ENCODE data around the gene ADGRL2.

The ADGRL2 gene

DNA sequence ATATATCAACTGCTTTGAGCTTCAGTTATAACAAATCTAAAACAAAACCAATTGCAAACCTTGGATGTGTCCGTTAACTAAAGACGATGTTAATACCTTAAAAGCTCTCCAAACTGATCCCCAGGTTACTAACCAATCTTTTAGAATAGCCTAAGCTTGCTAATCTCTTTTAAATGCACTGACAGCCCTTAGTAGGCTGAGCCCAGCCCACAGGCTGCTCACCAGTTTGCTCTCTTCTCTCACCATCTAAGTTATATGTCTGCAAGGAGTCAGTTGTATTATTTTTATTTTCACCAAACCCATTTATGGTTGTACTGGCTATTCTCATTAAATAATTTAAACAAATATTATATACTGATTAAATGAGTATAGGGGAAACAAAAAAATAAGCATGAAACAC, 199.5 kb downstream of the ADGRL2 start:
- DNase-seq: no peak

DNA sequence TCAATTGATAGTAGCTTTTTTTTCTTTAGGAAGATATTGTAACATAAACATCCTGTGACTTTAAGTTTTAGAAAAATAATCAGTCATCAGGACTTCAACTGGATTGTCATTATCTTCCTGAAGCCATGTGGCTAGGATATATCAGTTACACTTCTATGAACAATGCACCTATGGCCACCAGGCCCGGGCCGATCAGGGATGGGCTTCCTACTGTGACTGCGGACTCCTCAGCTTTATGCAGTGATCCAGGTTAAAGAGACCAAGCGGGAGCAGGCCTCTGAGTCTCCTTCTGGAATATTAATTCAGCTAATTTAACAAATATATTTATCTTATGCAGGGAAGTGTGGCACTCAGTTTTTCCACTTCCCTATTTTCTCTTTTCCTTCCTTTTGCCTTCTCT, 200.6 kb downstream of the ADGRL2 start:
- no peak for DNase-seq

DNA sequence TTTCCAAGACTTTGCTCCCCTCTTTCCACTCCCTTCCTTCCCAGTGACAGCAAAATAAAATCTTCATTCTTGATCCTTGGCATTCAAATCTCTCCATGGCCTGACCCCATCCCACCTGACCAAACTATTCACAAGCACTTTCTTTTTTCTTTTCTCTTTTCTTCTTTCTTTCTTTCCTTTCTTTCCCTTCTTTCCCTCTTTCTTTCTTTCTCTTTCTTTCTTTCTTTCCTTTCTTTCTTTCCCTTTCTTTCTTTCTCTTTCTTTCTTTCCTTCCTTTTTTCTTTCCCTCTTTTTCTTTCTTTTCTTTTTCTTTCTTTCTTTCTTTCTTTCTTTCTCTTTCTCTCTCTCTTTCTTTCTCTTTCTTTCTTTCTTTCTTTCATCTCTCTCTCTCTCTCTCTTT, 207.1 kb downstream of the ADGRL2 start:
- DNase-seq: no peak

DNA sequence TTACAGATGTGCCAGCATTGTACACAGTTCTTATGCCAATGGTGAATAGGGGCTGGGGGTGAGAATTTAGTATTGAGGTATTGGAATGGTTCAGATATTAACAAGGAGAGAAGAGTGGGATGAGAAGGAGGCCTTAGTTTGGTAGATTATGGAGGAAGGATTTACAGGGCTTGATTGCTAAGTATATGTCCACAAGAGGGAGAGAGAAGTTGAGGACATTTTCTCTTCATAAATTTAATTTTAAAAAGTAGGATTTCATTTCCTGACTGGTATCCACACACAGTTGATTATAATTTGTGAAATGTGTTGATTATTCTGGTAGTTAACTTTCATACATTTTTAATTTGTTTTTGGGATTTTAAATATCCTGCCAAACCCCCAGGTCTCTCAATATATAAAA, 213.0 kb downstream of the ADGRL2 start:
- no peak for DNase-seq

DNA sequence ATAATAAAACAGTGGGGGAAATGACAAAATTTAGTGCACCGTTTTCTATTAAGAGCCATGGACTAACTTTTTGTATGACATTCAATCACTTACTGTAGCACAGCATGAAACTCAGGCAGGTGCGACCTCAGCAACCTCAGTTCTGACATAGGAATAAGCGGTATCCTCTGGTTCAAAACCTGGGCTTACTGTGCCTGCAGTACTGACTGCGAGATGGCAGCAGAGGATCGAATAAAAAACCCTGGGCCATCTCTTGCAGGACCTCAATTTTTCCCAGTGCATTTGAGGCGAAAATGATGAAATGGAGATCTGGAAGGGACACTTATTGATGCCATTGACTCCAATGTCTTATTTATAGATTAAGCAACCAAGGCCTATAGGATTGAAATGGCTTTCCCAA, 214.7 kb downstream of the ADGRL2 start:
- DNase-seq: no peak

DNA sequence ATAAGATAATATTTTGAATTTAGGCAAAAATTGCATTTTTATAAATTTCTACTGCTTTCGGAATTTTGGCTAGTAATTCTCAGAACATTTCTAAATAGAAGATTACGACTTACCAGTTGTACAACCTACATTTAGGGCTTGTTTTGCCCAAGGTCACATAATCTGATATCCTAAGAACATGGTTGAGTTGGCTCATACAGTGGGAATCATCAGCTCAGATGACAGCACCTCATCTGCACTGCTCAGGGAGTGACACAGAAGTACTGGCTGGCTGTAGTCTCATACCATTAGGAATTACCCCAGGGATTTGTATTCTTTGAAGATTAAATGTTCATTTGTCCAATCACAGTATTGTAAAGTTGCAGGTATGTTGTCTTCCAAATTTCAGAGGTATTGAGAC, 217.6 kb downstream of the ADGRL2 start:
- no peak for DNase-seq

DNA sequence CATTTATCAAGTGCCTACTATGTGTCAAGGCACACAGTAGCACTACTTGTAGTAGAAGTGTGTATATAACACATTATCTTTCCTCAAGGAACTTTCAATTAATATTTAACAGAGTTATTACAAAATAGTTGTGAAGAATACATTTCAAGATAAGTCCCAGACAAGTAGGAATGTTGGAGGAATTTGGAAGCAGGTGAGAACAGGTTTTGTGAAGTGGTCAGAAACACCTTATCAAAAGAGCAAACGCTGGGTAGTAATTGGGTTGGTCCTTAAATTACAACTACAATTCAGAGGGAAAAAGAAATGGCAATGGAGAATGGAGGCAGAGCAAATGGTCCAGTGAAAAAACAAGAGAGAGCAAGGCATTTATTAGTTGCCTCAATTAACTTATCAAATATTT, 218.8 kb downstream of the ADGRL2 start:
- no peak for DNase-seq

DNA sequence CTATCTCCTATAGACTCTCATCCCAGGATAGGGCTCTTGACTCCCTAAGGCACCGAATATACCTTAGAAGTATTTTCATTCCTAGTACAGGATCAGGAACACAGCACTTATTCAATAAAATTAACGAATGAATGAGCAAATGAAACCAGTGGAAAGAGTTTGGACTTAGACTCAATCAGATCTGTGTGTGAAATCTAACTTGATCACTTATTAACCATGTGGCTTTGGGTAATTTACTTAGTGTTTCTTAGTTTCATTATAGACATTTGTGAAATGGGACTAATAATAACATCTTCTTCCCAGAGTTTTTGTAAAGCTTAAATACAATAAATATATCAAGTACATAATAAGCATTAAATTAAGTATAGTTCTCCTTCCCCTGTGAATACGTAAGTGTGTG, 230.1 kb downstream of the ADGRL2 start:
- no peak for DNase-seq

DNA sequence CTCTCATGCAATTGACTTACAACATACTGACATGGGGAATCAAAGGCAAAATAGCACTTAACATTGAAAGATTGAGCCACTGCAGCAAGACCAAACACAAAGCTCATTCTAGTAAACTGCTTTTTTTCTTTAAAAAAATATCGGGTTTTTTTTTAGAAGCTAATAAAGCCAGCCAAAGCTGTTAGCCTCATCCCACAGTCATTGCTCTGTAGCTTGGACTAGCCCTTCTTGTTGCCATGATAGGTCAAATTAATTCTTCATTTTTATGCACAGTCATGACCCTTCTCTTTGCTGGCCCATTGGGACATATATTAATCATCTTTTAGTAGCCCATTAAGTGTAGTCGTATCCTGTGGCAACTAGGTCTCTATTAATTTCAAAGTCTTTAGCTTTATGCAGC, 231.3 kb downstream of the ADGRL2 start:
- no peak for DNase-seq

DNA sequence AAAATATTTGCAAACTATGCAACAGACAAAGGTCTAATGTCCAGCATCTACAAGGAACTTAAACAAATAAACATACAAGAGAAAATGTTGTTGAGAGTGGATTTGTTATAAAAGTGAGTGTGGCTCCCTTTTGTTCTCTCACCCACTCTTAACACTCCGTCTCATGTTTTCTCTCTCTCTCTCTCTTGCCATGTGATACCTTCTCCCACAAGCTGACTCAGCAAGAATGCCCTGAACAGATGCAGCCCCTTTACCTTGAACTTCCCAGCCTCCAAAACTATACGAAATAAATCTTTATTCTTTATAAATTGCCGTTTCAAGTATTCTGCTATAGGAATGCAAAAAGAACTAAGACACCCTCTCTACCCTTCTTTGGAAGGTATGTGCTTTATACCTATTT, 234.1 kb downstream of the ADGRL2 start:
- no peak for DNase-seq
